ENCODE results near the gene MED17.

DNA sequence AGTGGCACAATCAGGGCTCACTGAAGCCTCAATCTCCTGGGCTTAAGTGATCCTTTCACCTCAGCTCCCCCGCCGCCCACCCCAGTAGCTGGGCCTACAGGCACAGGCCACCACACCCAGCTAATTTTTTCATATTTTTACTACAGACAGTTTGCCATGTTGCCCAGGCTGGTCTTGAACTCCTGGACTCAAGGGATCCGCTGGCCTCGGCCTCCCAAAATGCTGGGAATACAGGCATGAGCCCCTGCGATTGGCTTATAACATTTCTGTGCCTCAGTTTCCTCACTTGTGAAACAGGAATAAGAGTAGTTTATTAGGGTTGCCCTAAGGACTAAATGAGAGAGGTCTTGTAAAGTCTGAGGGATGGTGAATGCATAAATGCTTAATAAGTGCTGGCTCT, 65.1 kb downstream of the MED17 start:
- TF ChIP-seq POLR2A (IDR thresholded peaks at IDR 0.05; ENCODE audit: low read depth) = no peak
- TF ChIP-seq CTCF (IDR thresholded peaks at IDR 0.05) = no peak
- no peak for TF ChIP-seq EP300 (IDR thresholded peaks at IDR 0.05)
- TF ChIP-seq POLR2AphosphoS5 (IDR thresholded peaks at IDR 0.05) = no peak
